HG02678 (cell line): Measurements from ENCODE around the gene B9D2.
"Not testable (repeated sequence)": the region's sequence is repeated elsewhere in the genome, so short reads cannot be mapped to it uniquely, and the experiment has no call there.

Experiments used
- ATAC-seq: cut with Tn5 transposase; IDR thresholded peaks from one replicate; pipeline ENCODE4 v1.9.1; 2021; ENCODE audit warnings: mild to moderate bottlenecking, moderate library complexity; ENCODE audit not compliant: unreplicated experiment

Gene B9D2

DNA sequence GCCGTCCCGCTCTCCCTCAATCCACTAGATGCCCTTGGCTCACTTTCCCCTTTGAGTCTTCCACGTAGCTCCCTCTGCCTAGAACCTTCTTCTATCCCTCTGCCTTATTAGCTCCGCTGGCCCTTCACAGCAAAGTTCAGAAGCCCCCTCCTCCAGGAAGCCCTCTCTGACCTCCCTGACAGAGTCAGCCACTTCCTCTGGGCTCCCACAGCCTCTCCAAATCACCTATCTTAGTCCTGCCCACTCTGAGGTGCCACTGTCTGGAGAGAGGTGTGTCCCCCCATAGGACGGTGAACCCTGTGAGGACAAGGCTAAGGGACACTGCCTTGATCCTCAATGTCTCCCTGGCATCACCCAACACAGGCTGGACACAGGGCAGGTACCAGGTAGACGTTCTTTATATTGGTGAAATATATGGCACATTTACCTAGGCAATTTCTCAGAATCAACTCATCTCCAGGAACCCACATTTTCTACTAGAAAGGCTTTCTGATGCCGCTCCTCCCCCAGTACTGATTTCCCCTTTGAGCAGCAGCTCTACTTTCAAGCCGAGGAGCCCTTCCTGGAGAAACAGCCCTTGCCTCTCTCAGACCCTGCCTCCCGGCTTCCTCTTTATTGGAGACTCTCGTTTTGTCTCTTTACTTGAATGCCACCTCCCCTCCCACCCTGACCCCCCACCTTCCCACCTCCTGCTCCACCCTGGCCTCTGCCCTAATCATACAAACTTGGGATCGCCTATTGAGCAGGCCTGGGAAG lies 6.8 kb downstream of the B9D2 start:
- ATAC-seq, result no peak

DNA sequence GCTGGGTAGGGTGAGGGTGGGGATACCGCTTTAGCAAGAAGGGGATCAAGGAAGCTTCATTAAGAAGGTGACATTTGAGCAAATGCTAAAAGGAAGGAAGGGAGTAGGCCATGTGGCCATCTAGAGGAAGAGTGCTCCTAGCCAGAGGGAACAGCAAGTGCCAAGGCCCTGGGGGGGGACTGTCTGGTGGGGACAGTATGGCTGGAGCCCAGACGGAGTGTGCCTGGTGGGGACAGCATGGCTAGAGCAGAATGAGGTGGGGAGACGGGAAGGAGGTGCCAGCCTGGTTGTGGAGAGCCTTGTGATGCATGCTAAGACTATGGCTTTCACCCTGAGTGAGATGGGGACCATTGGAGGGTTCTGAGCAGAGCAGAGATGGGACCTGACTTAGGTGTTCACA lies 8.1 kb downstream of the B9D2 start:
- ATAC-seq, result no peak

DNA sequence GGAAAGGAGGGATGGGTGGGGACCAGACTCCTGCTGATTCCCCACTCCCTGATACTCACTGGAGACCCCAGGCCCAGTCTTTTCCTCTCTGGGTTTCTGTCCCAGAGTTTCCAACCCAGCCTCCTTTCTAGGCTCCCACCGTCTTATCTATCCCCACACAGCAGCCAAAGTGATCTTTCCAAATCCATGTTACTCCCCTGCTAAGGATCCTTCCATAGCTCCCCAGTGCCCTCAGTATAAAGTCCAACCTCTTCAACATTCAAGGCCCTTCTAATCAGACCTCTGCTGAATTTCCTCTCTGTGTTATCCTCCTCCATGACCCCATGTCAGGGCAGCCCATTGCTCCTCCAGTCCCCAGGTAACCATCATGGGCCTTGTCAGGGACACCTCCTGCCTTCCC lies 8.9 kb downstream of the B9D2 start:
- no peak for ATAC-seq

DNA sequence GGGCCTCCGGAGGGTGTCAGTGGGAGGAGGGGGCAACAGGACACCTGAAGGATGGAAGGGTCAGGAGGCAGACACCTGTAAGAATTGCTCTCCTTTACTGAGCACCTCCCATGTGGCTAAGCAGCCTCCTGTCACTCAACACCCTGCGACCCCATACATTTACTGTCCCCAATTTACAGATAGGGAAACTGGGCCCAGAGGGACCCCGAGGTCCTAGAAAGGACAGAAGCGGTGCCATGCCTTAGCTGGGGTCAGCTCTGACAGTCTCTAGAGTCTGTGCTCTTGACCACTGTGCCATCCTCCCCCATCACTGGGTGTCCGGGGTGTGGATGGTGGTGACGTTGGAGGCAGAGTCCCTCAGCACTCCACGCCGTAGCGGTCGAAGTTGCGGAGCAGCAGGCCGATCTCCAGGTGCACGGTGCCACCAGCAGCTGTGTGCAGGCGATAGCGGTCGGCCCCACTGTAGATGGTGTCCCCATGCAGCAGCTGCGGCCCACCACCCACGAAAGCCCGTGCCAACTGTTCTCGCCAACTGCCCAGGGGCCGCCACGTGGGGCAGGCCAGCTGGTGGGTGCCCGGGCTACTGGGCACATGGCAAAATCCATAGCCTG lies 9.5 kb downstream of the B9D2 start:
- no peak for ATAC-seq

DNA sequence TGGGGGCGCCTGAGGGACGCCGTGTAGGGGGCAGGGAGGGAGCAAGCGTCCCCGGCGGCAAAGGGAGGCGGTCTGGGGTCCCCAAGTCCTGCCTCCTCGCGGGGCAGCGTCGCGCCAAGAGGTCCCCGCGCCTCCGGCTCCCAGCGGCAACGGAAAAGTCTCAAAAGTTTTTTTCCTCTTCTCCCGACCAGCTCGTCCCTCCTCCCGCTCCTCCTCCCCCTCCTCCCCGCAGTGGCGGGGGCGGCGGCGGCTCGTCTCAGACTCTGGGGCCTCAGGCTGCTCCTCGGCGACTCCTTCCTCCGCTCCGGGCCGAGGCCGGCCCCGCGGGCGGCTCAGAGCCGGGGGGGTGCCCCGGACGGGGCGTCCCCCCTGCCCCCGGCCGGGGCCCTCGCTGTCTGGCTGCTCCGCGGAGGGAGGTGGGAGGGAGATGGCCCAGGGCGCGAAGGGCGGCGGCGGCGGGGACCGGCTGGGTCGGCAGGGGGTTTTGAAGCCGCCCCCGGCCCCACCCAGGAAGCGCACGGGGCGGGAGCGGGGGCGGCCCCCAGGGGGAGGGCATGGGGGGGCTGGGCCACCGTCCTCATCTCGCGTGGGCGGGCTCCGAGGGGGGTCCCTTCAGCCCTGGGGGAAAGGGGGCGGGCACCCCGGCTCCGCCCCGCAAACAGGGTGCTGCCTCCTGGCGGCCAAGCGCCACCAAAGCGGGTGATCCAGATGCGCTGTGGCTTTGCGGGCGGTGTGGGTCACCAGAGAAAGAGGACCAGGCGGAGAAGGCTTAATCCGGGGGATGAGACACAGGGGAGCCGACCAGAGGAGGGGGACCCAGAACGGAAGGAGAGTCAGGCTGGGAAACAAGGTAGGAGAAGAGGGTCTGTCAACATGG lies 10.2 kb downstream of the B9D2 start, which contains the start of gene TGFB1:
Gene TGFB1 (minus strand): TSS at position 457 of the 877 bp plus-strand sequence. CDS start 878 bp downstream, outside the sequence.
- ATAC-seq, result peak; percentile 47

DNA sequence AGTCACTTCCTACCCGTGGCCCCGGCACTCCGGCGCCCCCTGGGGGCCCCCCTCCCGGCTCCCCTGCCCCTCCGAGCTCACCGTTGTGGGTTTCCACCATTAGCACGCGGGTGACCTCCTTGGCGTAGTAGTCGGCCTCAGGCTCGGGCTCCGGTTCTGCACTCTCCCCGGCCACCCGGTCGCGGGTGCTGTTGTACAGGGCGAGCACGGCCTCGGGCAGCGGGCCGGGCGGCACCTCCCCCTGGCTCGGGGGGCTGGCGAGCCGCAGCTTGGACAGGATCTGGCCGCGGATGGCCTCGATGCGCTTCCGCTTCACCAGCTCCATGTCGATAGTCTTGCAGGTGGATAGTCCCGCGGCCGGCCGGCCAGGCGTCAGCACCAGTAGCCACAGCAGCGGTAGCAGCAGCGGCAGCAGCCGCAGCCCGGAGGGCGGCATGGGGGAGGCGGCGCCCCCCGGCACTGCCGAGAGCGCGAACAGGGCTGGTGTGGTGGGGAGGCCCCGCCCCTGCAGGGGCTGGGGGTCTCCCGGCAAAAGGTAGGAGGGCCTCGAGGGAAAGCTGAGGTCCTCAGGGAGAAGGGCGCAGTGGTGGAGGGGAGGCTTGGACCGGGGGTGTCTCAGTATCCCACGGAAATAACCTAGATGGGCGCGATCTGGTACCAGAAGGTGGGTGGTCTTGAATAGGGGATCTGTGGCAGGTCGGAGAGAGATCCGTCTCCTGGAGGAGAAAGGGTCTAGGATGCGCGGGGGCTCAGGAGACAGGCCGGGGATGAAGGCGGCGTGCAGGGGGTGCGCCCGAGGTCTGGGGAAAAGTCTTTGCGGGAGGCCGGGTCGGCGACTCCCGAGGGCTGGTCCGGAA lies 11.1 kb downstream of the B9D2 start:
- no peak for ATAC-seq

DNA sequence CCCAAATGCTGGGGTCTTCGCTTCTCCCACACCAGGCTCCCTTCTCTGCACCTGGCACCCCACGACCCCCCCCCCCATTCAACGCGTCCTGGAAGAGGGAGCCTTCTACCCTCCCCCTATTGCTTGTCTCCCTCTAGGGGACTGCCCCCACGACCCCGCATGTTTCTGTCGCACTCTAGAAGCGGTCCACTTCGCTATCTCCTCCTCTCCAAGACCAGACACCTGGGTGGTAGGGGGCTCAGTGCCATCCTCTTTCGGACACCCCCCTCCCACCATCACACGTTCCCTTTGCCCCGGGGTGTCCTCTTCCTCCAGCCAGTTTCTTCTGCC lies 11.7 kb downstream of the B9D2 start:
- ATAC-seq, result no peak

DNA sequence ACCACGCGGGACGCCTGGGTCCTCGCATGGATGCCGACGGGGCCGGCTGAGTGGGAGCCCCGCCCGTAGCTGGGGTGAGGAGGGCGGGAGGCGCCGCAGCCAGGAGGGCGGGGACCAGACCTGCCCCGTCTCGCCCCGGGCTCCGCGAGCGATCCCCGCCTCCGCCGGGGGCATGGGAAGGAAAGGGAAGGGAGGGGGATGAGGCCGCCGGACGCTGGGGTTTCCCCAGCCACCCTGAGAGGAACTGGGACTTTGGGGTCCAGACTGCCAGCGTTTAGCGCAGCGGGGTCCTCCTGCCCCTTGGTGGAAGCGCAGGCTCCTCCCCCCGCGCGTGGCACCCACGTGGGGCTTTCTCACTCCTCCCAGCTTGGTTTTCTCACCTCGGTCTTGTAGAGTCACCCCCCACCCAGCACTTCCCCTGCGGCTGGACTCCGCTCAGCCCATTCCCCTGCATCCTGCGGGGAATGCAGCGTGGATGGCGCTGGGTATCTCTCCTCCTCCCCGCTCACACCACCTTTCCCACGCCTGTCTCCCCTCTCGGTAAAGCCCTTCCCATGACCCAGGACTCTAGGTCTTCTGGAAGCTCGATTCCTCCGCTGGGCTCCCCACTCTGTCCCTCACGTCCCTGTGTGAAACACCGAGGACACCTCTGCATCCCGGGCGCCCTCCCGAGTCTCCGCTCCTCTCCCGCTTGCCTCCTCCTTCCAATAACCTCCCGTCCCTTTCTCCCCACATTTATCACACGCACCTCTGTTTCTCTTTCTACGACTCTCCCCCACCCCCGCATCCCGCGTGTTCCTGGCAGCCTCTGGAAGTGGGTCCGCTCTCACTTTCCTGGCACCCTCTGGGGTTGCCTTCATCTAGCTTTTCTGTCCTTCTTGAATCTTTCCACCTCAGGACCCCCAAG lies 12.4 kb downstream of the B9D2 start:
- ATAC-seq, result peak; percentile 48

DNA sequence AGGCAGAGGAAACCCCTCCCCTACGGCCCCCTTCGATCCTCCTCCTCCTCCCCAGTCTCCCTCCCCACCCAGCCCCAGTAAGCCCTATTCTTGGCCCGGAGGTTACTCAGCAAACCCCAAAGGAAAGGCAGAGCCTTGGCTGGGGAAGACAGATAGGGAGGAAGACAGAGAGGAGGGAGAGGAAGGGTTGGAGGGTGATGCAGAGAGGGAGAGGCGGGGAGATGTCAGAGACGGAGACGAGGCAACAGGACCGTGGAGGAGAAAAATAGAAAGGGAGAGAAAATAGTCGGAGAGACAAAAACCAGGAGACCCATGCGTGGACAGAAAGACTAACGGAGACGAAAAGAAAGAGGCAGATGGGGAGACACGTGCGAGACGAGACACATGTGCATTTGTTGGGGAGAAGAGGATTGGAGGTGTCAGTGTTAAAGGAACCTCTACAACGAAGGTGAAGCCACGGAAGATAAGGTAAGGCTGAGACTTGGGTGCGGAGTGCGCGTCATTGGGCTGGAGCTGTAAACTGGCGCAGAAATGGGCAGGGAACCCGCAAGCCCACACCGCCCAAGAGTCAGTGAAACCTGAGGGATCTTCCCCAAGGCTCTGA lies 13.1 kb downstream of the B9D2 start:
- no peak for ATAC-seq

DNA sequence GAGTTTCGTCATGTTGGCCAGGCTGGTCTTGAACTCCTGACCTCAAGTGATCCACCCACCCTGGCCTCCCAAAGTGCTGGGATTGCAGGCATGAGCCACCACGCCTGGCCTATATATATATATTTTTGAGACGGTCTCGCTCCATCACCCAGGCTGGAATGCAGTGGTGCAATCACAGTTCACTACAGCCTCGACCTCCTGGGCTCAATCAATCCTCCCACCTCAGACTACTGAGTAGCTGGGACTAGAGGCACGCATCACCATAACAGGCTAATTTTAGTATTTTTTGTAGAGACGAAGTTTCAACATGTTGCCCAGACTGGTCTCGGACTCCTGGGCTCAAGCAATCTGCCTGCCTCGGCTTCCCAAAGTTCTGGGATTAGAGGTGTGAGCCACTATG lies 17.0 kb downstream of the B9D2 start:
- ATAC-seq, result not testable (repeated sequence)

DNA sequence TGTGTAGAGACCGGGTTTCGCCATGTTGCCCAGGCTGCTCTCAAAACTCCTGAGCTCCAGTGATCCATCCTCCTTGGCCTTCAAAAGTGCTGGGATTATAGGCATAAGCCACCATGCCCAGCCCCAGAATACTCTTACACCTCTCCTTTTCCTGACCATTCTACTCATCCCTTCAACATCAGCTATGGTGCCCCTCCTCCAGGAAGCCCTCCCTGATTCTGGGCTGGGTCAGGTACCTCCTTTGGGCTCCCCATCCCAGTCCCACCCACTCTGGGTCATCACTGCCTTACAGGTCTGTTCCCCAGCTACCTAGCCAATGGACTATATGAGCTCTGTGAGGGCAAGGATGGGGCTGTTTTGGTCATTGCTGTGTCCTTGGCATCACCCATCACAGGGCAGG lies 19.8 kb downstream of the B9D2 start:
- ATAC-seq, result no peak

DNA sequence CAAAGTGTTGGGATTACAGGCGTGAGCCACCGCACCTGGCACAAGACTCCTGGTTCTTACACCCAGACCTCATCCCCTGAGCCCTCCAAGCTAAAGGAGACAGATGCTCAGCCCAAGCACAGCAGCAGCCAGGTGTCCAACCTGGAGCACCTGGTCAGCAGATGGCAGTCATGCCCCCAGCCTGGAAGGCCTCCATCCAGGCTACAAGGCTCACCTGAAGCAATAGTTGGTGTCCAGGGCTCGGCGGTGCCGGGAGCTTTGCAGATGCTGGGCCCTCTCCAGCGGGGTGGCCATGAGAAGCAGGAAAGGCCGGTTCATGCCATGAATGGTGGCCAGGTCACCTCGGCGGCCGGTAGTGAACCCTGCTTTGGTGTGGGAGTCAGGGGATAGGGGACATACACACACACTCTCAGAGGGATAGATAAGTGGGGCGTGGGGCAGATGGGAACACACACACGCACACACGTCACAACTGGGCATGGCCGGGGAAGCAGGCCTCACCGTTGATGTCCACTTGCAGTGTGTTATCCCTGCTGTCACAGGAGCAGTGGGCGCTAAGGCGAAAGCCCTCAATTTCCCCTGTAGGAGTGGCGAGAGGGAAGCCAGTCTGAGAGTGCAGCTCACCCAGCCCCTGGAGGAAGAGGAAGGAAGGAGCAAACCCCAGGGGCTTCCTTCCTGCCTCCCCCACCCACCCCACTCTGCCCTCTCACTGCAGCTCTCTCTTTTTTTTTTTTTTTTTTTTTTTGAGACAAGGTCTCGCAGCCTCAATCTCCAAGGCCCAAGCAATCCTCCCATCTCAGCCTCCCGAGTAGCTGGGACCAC lies 22.1 kb downstream of the B9D2 start:
- ATAC-seq, result no peak

DNA sequence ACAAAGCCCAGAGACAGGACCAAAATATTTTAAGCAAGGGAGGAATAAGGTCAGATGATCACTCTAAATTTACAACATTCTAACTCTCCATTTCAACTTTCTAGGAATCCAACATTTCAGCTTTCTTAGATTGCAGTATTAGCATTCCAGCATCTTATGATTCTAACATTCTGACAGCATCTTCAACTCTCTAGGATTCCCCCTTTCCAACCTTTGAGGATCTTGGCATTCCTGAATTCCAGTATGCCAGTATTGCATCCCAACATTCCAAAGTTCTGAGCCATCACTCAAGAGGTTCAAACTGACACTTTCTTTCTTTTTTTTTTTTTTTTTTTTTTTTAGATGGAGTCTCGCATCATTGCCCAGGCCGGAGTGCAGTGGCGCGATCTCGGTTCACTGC lies 24.0 kb downstream of the B9D2 start:
- ATAC-seq, result no peak

DNA sequence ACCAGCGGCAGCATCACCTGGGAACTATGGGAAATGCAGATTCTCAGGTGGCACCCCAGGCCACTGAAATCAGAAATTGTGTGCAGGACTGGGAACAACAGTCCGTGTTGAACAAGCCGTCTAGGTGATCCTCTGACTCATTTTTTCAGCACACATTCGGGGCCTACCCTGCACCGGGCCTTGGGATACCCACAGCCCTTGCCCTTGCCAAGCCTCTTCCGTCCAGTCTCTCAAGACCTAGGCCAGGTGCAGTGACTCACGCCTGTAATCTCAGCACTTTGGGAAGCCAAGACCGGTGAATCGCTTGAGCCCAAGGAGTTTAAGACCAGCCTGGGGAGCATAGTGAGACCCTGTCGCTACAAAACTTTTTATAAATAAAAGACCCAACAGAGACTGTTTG lies 28.5 kb downstream of the B9D2 start:
- ATAC-seq, result no peak

DNA sequence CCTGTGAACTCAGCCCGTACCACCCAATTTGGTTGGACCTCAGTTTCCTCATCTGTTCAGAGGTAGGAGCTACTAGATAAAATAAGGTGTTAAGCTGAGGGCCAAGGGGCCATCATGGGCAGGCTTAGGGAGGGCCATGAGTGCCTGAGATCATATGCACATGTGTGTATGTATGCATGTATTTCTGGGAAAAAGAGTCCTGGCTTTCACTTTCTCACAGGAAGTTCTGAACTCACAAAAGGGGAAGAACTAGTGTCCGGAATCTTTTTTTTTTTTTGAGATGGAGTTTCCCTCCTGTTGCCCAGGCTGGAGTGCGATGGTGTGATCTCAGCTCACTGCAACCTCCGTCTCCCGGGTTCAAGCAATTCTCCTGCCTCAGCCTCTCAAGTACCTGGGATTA lies 29.2 kb downstream of the B9D2 start:
- ATAC-seq, result no peak

DNA sequence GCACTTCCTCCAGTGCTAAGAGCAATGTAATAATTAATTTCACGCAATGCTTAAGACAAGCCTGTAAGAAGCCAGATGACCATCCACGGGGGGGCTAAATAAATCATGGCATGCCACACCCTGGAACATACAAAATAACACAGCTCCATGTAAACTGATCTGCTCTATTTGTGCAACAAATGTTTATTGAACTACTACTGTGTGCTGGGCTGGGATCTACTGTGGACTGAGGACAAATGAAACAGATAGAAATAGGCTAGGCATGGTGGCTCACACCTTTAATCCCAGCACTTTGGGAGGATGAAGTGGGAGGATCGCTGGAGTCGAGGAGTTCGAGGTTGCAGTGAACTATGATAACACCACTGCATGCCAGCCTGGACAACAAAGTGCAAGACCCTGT lies 31.5 kb downstream of the B9D2 start:
- no peak for ATAC-seq

DNA sequence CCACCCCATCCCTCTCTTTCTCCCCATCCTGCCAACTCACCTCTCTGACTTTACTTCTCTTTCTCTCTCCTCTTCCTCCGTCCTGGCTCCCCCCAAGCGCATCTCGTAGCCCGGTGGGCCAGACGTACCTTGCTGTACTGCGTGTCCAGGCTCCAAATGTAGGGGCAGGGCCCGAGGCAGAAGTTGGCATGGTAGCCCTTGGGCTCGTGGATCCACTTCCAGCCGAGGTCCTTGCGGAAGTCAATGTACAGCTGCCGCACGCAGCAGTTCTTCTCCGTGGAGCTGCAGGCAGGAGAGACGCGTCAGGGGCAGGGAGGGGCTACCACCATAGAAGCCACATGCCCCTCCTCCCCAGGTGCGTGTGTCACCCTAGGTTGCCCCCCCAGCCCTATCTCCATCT lies 31.9 kb downstream of the B9D2 start:
- ATAC-seq, result no peak

DNA sequence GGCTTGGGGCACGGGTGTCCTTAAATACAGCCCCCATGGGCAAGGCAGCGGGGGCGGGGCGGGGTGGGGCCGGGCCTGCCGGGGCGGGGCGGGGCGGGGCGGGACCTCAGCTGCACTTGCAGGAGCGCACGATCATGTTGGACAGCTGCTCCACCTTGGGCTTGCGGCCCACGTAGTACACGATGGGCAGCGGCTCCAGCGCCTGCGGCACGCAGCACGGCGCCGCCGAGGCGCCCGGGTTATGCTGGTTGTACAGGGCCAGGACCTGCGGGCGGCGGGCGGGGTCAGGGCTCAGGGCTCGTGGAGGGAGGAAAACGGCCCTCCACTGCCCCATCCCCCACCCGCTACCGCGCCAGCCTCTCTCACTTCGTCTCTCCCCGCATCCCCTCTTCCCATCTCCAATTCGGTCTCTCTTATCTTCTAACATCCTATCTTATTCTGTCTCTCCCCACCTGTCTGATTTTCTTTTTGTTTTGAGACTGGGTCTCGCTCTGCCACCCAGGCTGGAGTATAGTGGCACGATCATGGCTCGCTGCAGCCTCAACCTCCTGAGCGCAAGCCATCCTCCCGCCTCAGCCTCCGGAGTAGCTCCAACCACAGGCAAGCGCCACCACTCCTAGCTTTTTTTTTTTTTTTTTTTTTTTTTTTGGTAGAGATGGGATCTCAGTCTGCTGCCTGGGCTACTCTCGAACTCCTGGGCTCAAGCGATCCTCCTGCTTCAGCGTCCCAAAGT lies 32.8 kb downstream of the B9D2 start:
- no peak for ATAC-seq
